Osteoblast (primary cell): Measurements from ENCODE around the gene ABCA5. TPM values are rescaled to one million over a fixed set of nuclear protein-coding genes. Genes with fewer than 3 reads are reported as not detected.
"Not testable (repeated sequence)": the region's sequence is repeated elsewhere in the genome, so short reads cannot be mapped to it uniquely, and the experiment has no call there.

Experiments
- DNase-seq: peaks from one replicate; pipeline ENCODE4 v3.0.0; 2011; ENCODE audit warnings: low spot score, mixed read lengths; ENCODE audit not compliant: insufficient read length; ENCODE audit errors: missing footprints
- H2AFZ ChIP-seq: 2 replicates; pipeline ENCODE4 v1.6.0; 2011; ENCODE audit warnings: mild to moderate bottlenecking, low read length
- H3K27ac ChIP-seq: 2 replicates; pipeline ENCODE4 v1.5.1; 2011; ENCODE audit warnings: mild to moderate bottlenecking, low read depth, low read length, moderate library complexity
- H3K27me3 ChIP-seq: 2 replicates; pipeline ENCODE4 v1.6.0; 2012; ENCODE audit warnings: mild to moderate bottlenecking, control low read depth, inconsistent platforms, low read length, moderate library complexity; ENCODE audit not compliant: insufficient read depth
- H3K36me3 ChIP-seq: 2 replicates; pipeline ENCODE4 v1.5.1; 2011; ENCODE audit warnings: mild to moderate bottlenecking, low read length, control low read depth, moderate library complexity; ENCODE audit not compliant: insufficient read depth
- H3K4me1 ChIP-seq: 2 replicates; pipeline ENCODE4 v1.5.1; 2011; ENCODE audit warnings: mild to moderate bottlenecking, low read length, control low read depth, moderate library complexity; ENCODE audit not compliant: insufficient read depth
- H3K4me2 ChIP-seq: 2 replicates; pipeline ENCODE4 v1.6.0; 2011; ENCODE audit warnings: mild to moderate bottlenecking, low read length; ENCODE audit not compliant: insufficient read depth
- H3K4me3 ChIP-seq: fragments of 200-600 bp; sonication (generic); 3 replicates; pipeline ENCODE4 v1.5.1; 2012; ENCODE audit warnings: mild to moderate bottlenecking, low read length, inconsistent platforms; ENCODE audit not compliant: insufficient read depth
- H3K79me2 ChIP-seq: 2 replicates; pipeline ENCODE4 v1.6.0; 2012; ENCODE audit warnings: mild to moderate bottlenecking, low read length, control low read depth, inconsistent platforms; ENCODE audit not compliant: insufficient read depth
- H3K9me3 ChIP-seq: 2 replicates; pipeline ENCODE4 v1.5.1; 2011; ENCODE audit warnings: low read depth, low read length, control low read depth
- H4K20me1 ChIP-seq: 2 replicates; pipeline ENCODE4 v1.6.0; 2012; ENCODE audit warnings: mild to moderate bottlenecking, low read length, control low read depth; ENCODE audit not compliant: insufficient read depth
- total RNA-seq: library from RNA; depleted of rRNA; stranded (reverse); fragments of >200 nt; gene quantifications from 2 replicates; pipeline ENCODE4 v1.2.3, GENCODE V29; 2012
- TF ChIP-seq, protein P1 (sequence below): IDR thresholded peaks from 2 replicates; pipeline ENCODE4 v1.5.1; 2011; ENCODE audit warnings: mild to moderate bottlenecking, low read depth, low read length, moderate library complexity; ENCODE audit errors: extremely low read depth

The ABCA5 gene
- total RNA-seq, 1 donor = 22.4 TPM

DNA sequence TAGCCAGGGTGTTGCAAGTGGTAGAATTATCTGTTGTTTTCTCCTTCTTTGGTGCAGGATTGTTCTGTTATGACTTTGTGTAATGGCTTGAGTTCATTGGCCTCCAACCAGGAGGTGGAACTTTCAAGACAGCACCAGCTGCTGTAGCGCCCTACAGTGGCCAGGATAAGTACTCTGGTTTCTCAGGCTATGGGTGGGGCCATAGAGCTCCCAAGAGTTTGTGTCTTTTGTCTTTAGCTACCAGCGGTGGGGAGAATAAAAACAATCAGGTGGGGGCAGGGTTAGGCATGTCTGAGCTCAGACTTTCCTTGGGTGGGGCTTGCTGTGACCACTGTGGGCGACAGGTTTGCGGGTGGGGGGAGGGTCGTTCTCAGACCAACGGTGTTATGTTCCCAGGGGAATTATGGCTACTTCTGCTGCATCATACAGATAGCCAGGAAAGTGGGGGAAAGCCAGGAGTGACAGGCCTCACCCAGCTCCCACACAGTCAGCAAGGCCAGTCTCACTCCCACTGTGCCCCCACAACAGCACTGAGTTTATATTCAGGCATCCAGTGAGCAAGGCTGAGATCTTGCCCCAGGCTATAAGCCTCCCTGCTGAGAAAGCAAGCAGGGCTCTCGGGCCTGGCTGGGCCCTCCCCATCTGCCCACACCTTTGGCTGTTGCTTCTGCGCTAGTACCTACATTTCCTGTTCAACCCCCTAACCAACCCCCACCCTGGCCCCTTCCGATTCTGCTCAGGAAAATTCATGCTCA lies 113.7 kb downstream of the ABCA5 start:
- Histone ChIP-seq H3K36me3 (no peaks in the 10 kb centered on the region), H3K27ac (no peak overlapping the region), H3K4me3 (no peak overlapping the region), H4K20me1 (no peaks in the 10 kb centered on the region), H3K4me2 (no peak overlapping the region), H3K79me2 (no peaks in the 10 kb centered on the region), H3K27me3 (no peaks in the 10 kb centered on the region), H3K4me1 (no peaks in the 10 kb centered on the region), H3K9me3 (no peaks in the 10 kb centered on the region), H2AFZ (no peak overlapping the region)
- TF ChIP-seq, protein P1, sequence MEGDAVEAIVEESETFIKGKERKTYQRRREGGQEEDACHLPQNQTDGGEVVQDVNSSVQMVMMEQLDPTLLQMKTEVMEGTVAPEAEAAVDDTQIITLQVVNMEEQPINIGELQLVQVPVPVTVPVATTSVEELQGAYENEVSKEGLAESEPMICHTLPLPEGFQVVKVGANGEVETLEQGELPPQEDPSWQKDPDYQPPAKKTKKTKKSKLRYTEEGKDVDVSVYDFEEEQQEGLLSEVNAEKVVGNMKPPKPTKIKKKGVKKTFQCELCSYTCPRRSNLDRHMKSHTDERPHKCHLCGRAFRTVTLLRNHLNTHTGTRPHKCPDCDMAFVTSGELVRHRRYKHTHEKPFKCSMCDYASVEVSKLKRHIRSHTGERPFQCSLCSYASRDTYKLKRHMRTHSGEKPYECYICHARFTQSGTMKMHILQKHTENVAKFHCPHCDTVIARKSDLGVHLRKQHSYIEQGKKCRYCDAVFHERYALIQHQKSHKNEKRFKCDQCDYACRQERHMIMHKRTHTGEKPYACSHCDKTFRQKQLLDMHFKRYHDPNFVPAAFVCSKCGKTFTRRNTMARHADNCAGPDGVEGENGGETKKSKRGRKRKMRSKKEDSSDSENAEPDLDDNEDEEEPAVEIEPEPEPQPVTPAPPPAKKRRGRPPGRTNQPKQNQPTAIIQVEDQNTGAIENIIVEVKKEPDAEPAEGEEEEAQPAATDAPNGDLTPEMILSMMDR = no peak
- DNase-seq = no peak

- H3K27ac ChIP-seq = no peak overlapping the region
- no peaks in the 10 kb centered on the region for H3K4me1 ChIP-seq
- no peak for DNase-seq
- no peaks in the 10 kb centered on the region for H3K36me3 ChIP-seq
- H3K4me2 ChIP-seq = no peak overlapping the region
- TF ChIP-seq, protein P1 = no peak
- H4K20me1 ChIP-seq = no peaks in the 10 kb centered on the region
- H3K4me3 ChIP-seq = no peak overlapping the region
- H3K9me3 ChIP-seq = no peaks in the 10 kb centered on the region
- no peaks in the 10 kb centered on the region for H3K79me2 ChIP-seq
- H3K27me3 ChIP-seq = no peaks in the 10 kb centered on the region
- no peak overlapping the region for H2AFZ ChIP-seq
Observed at GRCh38 chr17:69208640-69209039, 118.3 kb downstream of the ABCA5 start.

DNA sequence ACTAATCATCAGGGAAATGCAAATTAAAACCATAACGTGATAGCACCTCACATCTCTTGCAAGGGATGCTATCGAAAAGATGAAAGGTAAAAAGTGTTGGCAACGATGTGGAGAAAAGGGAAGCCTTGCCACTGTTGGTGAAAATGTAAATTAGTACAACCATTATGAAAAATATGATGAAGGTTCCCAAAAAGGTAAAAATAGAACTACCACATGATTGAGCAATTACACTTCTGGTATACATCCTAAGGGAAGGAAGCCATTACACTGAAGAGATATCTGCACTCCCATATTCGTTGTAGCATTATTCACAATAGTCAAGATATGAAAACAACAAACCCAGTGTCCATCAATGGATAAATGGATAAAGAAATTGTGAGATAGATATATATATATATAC lies 119.8 kb downstream of the ABCA5 start:
- Histone ChIP-seq H3K36me3 (no peaks in the 10 kb centered on the region), H3K27me3 (no peaks in the 10 kb centered on the region)

GRCh38 chr17:69198238-69198637 lies 128.7 kb downstream of the ABCA5 start:
- Histone ChIP-seq H2AFZ (no peak overlapping the region), H3K9me3 (no peaks in the 10 kb centered on the region), H3K36me3 (no peaks in the 10 kb centered on the region), H3K27me3 (no peaks in the 10 kb centered on the region), H3K4me2 (no peak overlapping the region), H3K4me3 (no peak overlapping the region), H3K27ac (no peak overlapping the region), H3K4me1 (no peaks in the 10 kb centered on the region), H3K79me2 (no peaks in the 10 kb centered on the region), H4K20me1 (no peaks in the 10 kb centered on the region)
- no peak for DNase-seq
- TF ChIP-seq, protein P1 = no peak

More for the DNA sequence above, 119.8 kb downstream of the ABCA5 start:
- H3K4me2 ChIP-seq = no peak overlapping the region
- DNase-seq = no peak
- no peaks in the 10 kb centered on the region for H3K79me2 ChIP-seq
- no peaks in the 10 kb centered on the region for H3K4me1 ChIP-seq
- H3K9me3 ChIP-seq = no peaks in the 10 kb centered on the region
- TF ChIP-seq, protein P1 = no peak
- H3K4me3 ChIP-seq = no peak overlapping the region
- H3K27ac ChIP-seq = no peak overlapping the region
- H4K20me1 ChIP-seq = no peaks in the 10 kb centered on the region
- no peak overlapping the region for H2AFZ ChIP-seq

GRCh38 chr17:69196105-69196653 lies 130.8 kb downstream of the ABCA5 start:
- H3K9me3 ChIP-seq, H3K27me3 ChIP-seq, H3K4me3 ChIP-seq, H3K36me3 ChIP-seq, H2AFZ ChIP-seq, DNase-seq, H3K4me2 ChIP-seq, H3K27ac ChIP-seq, H3K79me2 ChIP-seq, H4K20me1 ChIP-seq, H3K4me1 ChIP-seq: not testable (repeated sequence)
